GM21360 (cell line): ENCODE measurements around the gene SMIM24.
"Not testable (repeated sequence)": the region's sequence is repeated elsewhere in the genome, so short reads cannot be mapped to it uniquely, and the experiment has no call there.

ENCODE experiments used
- ATAC-seq: cut with Tn5 transposase; IDR thresholded peaks from one replicate; pipeline ENCODE4 v1.9.1; 2021; ENCODE audit warnings: mild to moderate bottlenecking, moderate library complexity; ENCODE audit not compliant: unreplicated experiment

Gene SMIM24

DNA sequence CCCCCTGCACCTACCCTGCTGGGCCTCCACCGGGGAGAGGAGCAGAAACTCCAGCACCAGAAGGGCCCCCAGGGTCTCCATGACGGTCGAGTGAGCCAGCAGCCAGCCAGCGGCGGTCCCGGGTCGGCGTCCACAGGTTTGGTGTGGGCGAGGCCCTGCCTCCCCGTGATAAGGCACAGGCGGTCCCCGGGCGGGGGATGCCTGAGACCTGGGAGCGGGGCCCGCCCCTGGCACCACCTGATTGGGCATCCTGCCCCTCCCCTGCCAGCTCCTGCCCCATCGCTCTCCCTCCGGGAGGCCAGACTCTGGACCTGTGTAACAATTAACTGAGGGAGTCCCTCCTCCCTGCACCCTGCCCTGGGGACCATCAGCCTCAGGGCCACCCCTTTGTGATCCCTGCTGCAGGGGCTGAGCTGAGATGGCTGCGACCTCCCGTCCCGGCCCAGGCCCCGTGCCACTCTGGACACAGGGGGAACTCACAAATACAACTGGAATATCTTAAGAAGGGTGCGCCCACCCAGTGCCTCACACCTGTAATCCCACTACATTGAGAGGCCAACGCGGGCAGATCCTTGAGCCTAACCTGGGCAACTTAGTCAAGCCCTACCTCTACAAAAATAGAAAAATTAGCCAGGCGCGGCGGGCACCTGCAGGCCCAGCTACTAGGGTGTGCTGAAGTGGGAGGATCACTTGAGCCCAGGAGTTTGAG lies at the start of gene SMIM24:
Gene SMIM24 (minus strand): TSS at position 143 of the 709 bp plus-strand sequence. CDS start 62 bp downstream, at position 81.
- ATAC-seq: no peak

DNA sequence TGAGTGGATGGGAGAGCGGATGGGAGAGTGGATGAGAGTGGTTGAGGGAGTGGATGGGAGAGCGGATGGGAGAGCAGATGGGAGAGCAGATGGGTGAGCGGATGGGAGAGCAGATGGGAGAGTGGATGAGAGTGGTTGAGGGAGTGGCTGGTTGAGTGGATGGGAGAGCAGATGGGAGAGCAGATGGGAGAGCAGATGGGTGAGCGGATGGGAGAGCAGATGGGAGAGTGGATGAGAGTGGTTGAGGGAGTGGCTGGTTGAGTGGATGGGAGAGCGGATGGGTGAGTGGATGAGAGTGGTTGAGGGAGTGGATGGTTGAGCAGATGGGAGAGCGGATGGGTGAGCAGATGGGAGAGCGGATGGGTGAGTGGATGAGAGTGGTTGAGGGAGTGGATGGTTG lies 49.0 kb upstream of the SMIM24 start:
- ATAC-seq: not testable (repeated sequence)

DNA sequence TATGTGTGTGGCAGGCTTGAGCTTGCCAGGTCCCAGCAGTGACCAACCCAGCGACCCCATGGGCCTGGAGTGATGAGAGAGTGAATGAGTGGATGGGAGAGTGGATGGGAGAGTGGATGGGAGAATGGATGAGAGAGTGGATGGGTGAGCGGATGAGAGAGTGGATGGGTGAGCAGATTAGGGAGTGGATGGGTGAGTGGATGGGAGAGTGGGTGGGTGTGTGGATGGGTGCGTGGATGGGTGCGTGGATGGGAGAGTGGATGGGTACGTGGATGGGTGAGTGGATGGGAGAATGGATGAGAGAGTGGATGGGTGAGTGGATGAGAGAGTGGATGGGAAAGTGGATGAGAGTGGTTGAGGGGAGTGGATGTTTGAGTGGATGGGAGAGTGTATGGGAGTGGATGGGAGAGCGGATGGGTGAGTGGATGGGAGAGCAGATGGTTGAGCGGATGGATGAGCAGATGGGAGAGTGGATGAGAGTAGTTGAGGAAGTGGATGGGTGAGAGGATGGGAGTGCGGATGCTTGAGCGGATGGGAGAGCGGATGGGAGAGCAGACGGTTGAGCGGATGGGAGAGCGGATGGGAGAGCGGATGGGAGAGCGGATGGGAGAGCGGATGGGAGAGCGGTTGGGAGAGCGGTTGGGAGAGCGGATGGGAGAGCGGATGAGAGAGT lies 48.4 kb upstream of the SMIM24 start:
- ATAC-seq: no peak

DNA sequence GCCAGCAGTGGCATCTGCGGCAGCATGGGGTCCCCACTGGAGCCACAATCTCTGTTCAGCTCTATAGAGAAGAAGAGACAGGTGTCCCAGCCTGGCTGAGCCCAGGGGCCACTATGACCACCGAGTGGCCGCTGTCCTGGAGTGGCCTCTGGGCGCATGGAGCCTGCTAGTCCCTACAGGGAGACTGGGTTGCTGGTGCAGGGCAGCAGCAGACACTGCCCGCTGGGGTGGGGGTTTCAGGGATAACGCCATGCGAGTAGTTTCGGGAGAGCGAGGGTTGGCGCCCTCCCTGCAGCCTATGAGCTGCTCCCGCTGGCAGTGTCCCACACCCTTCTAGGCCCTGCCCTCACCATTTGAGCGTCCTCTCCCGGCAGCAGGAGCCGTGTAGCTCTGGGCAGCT lies 47.8 kb upstream of the SMIM24 start:
- no peak for ATAC-seq

DNA sequence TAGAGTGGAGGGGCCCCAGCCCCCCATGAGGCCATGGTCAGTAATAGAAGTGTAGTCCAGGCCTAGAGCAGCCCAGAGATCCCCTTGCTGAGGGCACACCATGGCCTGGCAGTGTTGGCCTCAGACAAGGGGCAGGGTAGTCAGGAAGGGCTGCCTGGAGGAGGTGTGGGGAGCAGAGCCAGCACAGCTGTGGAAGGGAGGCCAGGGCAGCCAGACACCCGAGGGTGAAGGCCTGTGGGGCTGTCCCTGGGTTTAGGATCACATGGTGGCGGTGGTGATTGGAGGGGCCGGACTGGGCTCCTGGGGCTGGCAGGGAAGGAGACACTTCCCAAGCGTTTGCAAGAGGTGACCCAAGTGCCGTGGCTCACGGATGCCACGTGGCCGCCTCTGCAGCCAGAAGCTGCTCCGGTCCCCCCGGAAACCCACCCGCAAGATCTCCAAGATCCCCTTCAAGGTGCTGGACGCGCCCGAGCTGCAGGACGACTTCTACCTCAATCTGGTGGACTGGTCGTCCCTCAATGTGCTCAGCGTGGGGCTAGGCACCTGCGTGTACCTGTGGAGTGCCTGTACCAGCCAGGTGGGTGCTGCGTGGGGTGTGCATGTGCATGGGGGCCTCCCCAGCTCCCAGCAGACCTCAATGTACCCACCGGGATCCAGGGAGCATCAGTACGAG lies 47.0 kb upstream of the SMIM24 start:
- ATAC-seq: no peak

DNA sequence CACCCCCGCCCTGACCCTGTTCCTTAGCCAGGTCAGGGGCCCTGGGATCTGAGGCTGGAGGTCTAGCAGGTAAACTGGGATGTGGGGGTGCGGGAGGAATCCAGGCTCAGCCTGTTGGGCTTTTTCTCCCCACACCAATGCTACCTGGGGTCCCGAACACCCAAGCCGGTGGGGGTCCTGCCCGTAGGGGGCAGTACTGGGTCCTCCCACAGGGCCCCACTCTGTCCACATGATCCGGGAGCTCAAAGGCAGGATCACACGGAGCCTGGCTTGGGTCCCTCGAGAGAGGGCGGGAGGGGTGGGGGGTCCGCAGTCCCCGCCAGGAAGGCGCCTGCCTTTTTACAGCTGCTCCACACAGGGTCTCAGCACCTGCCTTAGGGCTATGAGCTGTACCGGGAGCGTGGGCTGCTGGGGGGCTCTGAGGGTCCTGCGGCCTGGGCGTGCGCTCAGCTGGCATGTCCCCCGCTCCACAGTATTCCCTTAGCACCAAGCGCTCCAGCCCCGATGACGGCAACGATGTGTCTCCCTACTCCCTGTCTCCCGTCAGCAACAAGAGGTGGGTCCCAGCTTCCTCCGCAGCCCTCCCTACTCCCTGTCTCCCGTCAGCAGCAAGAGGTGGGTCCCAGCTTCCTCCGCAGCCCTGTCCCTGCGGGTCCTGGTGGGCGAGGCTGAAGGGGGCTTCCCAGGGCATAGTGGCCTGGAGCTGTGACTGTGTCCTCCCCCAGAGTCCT lies 46.3 kb upstream of the SMIM24 start:
- ATAC-seq: no peak

DNA sequence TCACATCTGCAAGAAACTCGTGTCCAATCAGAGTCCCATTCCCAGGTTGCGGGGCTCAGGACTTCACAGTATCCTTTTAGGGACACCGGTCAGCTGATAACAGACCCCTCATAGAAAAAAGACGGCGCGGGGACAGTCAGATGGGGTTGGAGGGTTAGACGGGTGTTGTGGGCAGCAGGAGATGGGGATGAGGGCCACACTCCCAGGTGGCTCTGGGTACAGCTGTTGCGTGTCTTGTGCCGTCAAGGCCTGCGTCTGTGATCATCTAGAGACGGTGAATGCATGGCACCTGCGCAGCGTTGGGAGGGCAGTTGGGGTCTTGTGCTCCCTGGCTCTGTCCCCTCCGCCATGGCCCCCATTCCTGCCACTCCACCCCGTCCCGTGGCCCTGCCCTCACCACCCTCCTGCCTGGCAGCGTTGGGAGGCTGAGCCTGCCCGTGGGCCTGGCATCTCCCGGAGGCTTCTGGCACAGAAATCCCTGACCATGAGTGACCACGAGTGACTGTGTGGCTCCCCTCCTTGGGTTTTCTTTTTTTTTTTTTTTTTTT lies 44.7 kb upstream of the SMIM24 start:
- ATAC-seq: no peak

DNA sequence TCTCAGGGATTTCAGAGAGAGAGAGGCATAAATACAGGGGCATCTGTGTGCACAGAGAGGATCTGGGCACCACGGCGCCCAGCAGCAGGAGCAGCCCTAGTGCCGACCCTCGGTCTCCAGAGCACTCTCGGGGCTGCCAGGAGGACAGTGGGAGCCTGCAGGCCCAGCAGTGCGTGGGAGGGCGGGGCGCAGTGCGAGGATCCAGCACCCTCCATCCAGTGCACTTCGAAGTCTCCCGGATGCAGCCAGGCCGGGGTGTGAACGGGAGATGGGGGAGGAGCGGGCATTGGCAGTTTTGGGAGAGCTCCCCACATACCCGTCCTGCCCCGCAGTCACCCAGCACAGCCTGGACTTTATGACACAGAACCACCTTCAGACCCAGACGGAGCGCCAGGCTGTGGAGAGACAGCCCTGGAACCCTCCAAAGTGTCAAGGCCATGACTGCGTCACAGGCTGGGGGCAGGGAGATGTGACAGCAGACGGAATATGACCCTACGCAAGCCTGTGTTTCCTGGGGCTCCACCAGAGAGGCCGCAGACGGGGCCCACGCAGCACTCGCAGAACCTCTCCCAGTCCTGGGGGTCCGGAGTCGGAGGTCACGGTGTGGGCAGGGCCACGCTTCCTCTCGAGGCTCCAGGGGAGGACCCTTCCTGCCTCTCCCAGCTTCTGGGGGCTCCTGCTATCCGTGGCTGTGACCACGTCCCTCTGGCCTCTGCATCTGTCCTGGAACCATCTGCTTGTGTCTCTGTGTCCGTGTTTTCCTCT lies 43.9 kb upstream of the SMIM24 start:
- ATAC-seq: no peak

DNA sequence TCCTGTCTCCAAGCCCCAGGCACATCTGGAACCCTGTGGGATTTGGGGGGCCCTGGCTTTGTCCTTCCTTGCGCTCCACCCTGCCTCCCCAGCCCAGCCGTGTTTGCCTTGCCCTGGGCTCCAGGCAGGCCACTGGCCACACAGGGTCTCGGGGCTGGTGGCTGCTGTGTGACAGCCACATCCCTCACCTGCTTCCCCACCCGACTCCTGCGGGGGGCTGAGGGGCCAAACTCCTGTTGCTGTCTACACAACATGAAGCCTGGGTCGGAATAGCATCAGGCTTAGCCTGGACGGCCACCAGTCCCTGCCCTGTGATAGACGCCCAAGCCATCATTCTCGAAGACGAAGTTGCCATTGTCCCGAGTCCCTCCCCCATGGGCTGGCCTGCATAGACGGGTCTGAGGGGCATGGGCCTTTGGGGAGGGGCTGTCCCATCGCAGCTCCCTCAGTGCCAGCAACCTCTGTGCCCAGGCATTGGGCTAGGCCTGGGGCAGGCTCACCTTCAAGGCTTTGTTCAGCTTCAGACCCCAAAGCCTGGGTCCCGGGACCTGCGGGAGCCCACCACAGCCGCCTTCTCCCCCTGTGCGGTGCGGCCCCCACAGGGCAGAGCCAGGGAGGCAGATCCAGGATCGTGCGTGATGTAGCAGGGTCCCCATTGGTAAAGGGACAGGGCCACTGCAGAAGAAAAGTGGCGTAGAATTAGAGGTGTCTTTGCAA lies 43.2 kb upstream of the SMIM24 start:
- no peak for ATAC-seq

DNA sequence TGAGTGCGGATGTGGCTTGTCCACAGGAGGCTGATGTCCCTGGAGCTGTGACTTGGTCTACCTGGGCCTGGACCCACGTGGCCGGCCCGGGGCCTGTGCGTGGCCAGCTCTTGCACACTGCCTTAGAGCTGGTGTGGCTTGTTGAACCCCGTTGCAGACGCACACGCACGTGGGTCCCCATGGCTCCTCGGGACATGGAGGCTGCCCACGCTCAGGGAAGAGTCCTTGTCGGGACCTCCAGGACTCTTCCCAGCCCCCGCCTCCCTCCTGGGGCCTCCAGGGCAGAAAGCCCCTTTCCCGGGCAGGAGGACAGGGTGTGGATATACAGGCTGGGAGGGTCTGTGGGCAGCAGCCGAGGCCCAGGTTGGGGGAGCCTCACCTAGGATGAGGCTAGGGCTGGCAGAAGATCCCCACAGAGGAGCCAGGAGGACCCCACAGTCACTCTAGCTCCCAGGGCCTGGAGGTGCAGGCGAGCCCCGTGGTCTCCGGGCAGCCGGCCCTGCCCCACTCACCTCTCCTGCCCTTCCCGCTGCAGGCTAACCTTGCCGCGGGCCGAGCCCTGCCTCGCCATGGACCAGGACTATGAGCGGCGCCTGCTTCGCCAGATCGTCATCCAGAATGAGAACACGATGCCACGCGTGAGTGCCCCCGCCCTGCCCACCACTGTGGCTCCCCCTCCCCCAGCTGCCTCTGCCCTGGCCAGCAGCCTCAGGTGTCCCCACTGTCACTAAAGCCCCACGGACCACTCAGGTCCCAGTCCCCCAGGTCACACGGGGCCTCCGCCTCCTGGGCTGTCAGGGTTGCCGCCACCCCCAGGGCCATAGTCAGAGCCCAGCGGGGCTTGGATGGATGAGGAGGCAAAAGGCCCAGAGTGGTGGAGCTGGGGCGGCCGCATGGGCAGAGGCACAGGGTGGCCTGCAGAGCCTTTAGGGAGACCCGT lies 42.4 kb upstream of the SMIM24 start:
- no peak for ATAC-seq

DNA sequence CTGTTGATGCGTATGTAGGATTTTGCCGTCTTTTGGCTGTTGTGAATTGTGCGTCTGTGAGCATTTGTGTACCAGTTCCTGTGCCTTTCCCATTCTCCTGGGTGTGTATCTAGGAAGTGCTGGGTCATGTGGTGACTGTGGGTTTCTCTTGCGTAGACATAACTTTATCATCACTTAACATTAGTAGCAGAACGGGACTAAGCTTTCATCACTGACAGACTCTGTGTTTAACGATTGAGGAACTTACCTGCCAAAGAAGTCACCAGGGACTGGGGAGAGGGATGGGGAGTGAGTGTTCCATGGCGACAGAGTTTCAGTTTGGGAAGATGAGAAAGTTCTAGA lies 40.8 kb upstream of the SMIM24 start:
- ATAC-seq: no peak

DNA sequence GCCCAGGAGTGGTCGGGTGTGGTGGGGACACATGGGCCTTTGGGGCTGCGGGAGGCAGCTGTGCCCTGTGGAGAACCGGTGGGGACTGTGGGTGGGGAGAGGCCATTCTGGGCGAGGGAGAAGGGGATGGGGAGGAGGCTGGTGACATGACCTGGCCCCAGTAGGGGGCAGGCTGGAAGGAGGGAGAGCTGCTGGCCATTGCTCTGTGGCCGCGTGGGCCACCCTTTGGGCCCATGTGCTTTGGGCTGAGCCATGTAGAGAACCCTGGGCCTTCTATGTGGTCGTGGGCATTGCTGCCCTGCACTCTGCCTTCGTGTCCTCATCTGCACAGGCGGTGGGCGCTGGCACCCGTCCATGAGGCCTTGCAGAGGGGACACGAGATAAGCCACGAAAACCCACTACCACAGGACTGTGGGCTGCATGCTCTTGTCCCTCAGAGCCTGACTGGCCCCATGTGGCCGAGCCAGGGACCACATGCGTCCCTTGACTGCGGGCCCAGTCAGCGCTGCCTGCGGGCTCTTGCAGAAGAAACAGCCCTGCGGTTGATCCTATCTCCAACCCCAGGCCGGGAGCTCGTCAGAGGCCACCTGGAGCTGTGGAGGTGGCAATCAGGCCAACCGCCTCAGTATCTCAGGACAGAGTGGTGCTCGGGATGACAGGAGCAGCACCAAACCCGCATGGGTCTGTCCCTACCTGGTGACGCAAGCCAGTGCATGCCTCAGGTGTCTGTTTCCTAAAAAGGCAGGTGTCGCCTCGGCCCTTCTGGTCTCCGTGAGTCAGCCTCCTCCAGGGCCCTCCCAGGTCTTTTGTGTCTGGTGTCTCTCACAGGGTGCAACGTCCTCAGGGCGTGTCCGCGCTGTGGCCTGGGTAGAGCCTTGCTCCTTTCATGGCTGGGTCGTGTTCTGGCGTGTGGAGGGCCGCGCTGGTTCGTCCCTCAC lies 40.1 kb upstream of the SMIM24 start:
- ATAC-seq: no peak

DNA sequence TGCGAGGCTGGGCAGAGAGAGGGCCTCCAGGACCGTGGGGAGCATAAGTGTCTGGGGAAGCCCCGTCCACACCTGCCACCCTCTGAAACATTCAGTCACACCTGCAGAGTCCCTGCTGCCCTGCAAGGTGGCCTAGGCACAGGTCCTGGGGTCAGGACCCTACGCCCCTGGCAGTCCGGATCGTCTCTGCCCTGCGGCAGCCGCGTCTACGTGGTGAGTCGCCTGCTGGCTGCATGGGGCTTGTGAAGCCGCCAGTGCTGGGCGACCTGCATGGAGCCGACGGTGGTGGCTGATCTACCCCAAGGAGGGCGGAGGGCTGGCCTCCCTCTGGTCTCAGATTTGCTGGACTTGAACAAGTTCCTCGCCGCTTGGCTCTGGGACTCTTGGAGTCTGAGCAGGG lies 38.8 kb upstream of the SMIM24 start:
- no peak for ATAC-seq

DNA sequence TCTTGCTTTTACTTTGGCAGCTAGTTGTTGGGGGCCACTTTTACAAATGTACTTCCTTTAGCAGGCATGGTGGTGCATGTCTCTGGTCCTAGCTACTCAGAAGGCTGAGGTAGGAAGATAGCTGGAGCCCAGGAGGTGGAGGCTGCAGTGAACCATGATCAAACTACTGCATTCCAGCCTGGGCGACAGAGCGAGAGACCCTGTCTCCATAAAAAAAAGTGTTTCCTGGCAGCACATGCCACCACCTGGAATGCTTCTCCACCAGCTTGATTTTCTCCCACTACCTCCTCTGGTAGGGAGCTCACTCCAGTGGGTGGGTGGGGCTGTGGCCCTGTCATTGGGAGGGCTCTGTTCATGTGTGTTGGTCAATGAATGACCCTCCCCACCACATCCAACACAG lies 38.3 kb upstream of the SMIM24 start:
- no peak for ATAC-seq

DNA sequence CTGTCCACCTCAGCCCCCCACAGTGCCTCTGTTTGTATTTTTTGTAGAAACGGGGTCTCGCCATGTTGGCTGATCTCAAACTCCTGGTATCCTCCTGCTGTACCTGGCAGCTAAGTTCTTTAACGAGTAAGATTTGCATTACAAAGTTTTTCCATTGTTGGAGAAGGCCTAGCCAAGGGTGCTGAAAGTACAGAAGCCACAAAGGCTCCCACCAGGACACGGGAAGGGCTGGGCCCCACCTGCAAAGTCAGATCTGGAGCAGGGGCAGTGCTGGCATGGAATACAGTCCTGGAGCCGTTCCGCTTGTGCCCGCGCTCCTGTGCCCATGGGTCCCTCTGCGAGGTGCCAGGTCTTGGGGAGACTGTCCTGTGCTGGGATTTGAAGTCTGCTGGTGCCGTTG lies 37.9 kb upstream of the SMIM24 start:
- no peak for ATAC-seq

DNA sequence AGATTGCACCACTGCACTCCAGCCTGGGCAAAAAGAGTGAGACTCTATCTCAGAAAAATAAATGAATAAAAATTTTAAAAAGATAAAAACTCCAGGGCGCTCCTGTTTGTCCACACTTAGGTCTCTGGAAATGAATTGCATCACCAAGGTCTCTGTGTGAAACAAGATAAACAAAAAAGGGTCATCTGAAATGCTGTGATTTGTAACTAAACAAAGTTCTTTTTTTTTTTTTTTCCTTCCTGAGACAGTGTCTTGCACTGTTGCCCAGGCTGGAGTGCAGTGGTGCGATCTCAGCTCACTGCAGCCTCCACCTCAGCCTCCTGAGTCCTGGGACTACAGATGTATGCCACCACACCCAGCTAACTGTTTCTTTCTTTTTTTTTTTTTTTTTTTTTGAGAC lies 37.3 kb upstream of the SMIM24 start:
- ATAC-seq: no peak

DNA sequence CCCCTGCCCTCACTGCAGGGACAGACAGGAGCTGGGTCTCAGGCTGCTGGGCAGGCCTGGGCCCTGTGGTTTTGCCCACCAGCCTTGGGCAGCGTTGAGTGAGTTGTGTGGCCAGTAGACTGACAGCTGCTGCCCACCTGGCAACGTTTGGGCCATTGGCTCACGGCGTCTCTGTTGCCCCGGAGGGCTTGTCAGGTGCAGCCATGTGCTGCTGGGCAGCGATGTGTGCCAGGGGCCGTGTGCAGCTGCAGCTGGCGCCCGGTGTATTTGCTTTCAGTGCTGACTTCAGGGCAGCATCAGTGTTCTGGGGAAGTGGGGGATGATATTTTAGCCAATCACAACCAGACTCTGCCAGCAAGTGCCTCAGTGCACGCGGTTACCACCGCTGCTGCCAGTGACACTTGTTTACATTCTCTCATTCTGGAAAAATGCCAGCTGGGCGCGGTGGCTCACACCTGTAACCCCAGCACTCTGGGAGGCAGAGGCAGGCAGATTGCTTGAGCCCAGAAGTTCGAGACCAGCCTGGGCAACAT lies 36.4 kb upstream of the SMIM24 start:
- no peak for ATAC-seq
